IgD-negative memory B cell (primary cell): ENCODE measurements around the gene PWWP2B. TPM values are rescaled to one million over a fixed set of nuclear protein-coding genes. Genes with fewer than 3 reads are reported as not detected.

ENCODE experiments used
- H3K27ac Mint-ChIP-seq, 3 donors: one replicate each; pipeline ENCODE4 v1.8.0; 2020 to 2022; ENCODE audit warnings: mild to moderate bottlenecking in 3 of 3, mixed read lengths in 3 of 3, moderate library complexity in 1 of 3
- H3K27me3 Mint-ChIP-seq: one replicate; pipeline ENCODE4 v1.8.0; 2021; ENCODE audit warnings: mixed read lengths
- H3K36me3 Mint-ChIP-seq: one replicate; pipeline ENCODE4 v1.8.0; 2020; ENCODE audit warnings: mild to moderate bottlenecking, mixed read lengths
- H3K4me1 Mint-ChIP-seq, 3 donors: one replicate each; pipeline ENCODE4 v1.8.0; 2020 to 2022; ENCODE audit warnings: mixed read lengths in 3 of 3, mild to moderate bottlenecking in 1 of 3
- H3K4me3 Mint-ChIP-seq, 4 donors: one replicate each; pipeline ENCODE4 v1.8.0; 2020 to 2022; ENCODE audit warnings: mild to moderate bottlenecking in 4 of 4, mixed read lengths in 4 of 4, moderate library complexity in 3 of 4
- H3K9me3 Mint-ChIP-seq, 3 donors: one replicate each; pipeline ENCODE4 v1.8.0; 2020 to 2021; ENCODE audit warnings: mixed read lengths in 3 of 3, mild to moderate bottlenecking in 1 of 3
- polyA plus RNA-seq: library from polyadenylated mRNA; unstranded; fragments of 300-500 nt; fragmentation: Illumina TruSeq; gene quantifications from one replicate; pipeline ENCODE4 v1.2.3, GENCODE V29; 2021

PWWP2B gene
- polyA plus RNA-seq, 1 donor from 2014 or later, result 9.0 TPM

GRCh38 chr10:132418527-132419416 is 21.8 kb downstream of the PWWP2B start:
- H3K9me3 Mint-ChIP-seq, result no peaks in the 10 kb centered on the region
- H3K27ac Mint-ChIP-seq, result peak overlapping the region; percentile 91 to 98 (median 98)
- peaks cover 2% of the 10 kb centered on the region for H3K36me3 Mint-ChIP-seq
- peak overlapping the region; percentile 12 to 88 (median 71) for H3K4me3 Mint-ChIP-seq
- no peaks in the 10 kb centered on the region for H3K27me3 Mint-ChIP-seq
- H3K4me1 Mint-ChIP-seq, result peaks cover 27 to 49% (median 28%) of the 10 kb centered on the region in 3 donors

DNA sequence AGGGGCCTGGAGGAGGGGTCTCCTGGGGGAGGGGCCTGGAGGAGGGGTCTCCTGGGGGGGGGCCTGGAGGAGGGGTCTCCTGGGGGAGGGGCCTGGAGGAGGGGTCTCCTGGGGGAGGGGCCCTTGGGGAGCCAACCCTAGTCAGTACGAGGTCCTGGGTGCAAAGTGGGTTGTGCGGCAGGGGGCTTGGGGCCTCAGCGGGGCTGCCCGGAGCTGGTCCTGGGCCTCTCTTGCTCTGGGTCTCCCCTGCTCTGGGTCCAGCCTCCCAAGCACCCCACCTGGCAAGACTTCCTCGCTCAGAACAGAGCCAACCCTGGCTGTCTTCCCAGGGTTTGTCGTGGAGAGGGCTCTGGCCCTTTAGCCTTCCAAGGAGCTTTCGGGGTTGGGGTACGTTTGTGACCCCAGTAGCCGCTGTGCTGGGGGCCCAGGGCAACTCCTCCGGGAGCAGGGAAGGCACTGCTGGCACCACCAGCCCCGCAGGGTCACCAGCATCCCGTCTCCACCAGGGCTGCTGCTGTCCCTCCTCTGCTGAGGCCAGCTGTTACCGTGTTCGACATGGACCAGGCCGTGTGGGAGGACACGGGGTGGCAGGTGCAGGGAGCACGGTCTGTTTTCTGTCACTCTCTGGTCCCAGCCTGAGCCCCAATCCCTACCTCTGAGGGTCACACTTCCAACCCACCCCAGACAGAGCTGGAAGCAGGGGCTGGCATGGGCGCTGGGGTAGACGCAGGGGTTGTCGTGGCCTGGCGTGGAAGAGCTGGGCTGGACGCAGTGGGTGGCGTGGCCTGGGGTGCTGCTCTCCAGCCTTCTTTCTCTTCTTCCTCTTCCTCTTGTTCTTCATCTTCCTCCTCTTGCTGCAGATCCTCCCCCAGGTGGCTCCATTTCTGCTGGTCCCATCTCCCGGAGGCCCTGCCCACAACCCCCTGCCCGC is 22.8 kb downstream of the PWWP2B start:
- peak overlapping the region in 3 of 4 donors; percentile 49 to 76 (median 70) for H3K4me3 Mint-ChIP-seq
- peaks cover 2% of the 10 kb centered on the region for H3K36me3 Mint-ChIP-seq
- H3K9me3 Mint-ChIP-seq, result no peaks in the 10 kb centered on the region
- peaks cover 25 to 49% (median 27%) of the 10 kb centered on the region in 3 donors for H3K4me1 Mint-ChIP-seq
- no peaks in the 10 kb centered on the region for H3K27me3 Mint-ChIP-seq
- H3K27ac Mint-ChIP-seq, result peak overlapping the region; percentile 95 to 98 (median 96)

DNA sequence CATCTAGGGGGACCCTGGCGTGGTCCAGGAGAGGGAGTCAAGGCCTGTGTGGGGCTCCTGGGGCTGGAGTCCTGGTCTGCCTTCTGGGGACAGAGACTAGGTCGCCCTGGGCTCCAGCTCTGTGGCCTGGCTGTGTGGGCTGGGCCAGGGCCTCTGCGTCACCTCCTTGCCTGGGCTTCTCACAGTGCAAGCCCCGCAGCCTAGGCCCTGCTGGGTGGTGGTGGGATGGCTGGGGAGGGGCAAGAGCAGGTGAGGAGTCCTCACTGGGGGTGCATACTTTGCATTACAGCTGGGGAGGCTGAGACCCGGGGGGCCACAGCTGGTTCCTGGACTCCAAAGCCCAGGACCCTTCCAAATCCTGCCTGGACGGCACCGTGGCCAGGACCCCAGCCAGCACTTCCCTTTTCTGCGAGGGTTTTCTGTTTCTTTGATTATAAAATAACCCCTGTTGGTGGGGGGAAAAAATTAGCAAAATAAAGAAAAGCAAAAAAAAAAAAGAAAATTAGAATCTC is 23.5 kb downstream of the PWWP2B start:
- Mint-ChIP-seq H3K4me1 (peaks cover 24 to 43% (median 27%) of the 10 kb centered on the region in 3 donors), H3K27ac (peak overlapping the region; percentile 95 to 98 (median 96)), H3K36me3 (no peaks in the 10 kb centered on the region), H3K27me3 (no peaks in the 10 kb centered on the region), H3K4me3 (peak overlapping the region; percentile 17 to 76 (median 70)), H3K9me3 (no peaks in the 10 kb centered on the region)

DNA sequence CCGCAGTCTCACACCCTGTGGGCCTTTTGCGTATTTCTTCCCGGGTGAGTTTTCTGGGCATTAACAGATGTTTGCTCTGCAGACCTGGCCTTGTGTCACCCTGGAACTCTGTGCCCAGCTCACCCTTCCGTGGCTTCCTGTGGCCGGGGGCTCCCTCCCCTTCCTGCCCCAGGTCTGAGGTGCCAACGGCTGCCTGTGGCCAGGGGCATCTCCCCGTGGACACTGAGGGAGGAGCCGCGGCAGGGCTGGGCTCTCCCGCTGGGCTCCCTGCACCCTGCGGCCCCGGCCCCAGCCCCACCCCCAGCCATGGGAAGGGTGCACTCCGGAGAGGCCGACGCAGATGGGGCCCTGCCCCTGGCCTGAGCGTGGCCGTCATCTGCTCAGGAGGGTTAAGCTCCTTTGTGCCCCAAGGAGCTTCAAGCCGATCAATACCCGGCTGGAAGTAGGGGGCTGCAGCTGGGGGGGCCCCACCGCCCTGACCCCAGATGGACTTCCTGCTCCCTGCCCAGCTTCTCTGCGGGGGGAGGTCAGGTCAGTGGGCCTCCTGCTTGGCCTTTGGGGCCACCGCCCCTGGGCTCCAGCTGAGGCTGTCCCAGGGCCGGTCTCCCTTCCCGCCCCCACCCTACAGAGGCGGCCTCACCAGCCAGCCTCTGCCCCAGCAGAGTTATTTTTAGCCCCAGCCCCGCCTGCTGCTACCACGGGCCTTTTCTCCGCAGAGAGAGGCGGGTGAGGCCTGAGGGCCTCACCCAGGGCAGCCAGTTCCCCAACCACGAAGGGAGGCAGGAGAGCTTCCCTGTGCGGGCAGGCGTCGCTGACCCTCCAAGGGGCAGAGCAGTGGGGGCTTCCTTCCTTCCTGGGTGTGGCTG is 24.2 kb downstream of the PWWP2B start:
- Mint-ChIP-seq H3K9me3 (no peaks in the 10 kb centered on the region), H3K4me1 (peaks cover 24 to 40% (median 27%) of the 10 kb centered on the region in 3 donors), H3K4me3 (peak overlapping the region; percentile 55 to 89 (median 79))

DNA sequence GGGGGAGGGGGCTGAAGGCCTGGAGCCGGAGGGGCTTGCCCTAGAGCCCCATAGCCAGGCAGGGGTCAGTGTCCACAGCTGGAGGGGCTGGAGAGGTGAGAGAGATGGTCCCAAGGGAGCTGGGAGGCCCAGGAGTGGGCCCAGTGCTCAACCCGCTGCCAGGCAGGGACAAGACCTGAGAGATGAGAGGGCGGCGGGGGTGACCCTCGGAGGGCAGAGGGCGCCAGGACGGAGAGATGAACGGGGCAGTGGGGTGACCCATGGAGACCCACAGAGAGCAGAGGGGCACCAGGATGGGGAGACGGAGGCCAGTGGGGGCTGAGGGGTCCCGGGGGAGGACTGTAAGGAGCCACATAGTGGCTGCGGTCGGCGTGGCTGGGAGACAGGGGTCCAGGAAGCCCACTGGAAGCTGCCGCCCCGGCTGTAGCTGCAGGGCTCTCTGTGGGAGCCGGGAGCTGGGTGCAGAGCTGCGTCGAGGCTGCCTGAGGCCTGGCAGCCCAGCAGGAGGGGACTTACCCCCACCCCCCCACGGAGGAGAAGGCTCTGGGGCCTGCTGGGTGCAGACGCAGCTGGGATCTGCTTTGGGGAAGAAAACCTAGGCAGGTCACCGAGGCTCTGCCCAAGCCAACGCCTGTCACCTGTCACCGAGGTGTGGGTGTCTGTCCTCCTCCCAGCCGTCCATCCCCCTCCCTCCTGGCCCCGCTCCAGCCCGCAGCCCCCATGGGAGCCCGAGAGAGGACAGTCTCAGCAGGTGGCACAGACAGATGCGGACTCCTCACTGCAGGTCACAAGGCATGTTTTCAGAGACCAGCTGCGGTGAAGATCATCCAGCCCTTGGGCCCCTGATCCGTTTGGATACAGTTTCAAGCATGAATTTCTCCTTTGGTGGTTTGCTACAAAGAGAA is 25.1 kb downstream of the PWWP2B start:
- Mint-ChIP-seq H3K36me3 (no peaks in the 10 kb centered on the region), H3K27ac (peak overlapping the region; percentile 95 to 98 (median 96)), H3K9me3 (no peaks in the 10 kb centered on the region), H3K4me1 (peaks cover 24 to 40% (median 27%) of the 10 kb centered on the region in 3 donors), H3K4me3 (peak overlapping the region; percentile 68 to 89 (median 79)), H3K27me3 (no peaks in the 10 kb centered on the region)

More for the DNA sequence above, 24.2 kb downstream of the PWWP2B start:
- H3K27me3 Mint-ChIP-seq, result no peaks in the 10 kb centered on the region
- peak overlapping the region; percentile 95 to 98 (median 96) for H3K27ac Mint-ChIP-seq
- no peaks in the 10 kb centered on the region for H3K36me3 Mint-ChIP-seq

- peak overlapping the region; percentile 95 to 98 (median 96) for H3K27ac Mint-ChIP-seq
- H3K9me3 Mint-ChIP-seq, result no peaks in the 10 kb centered on the region
- H3K27me3 Mint-ChIP-seq, result no peaks in the 10 kb centered on the region
- H3K36me3 Mint-ChIP-seq, result no peaks in the 10 kb centered on the region
- peak overlapping the region; percentile 68 to 89 (median 79) for H3K4me3 Mint-ChIP-seq
- H3K4me1 Mint-ChIP-seq, result peaks cover 21 to 33% (median 24%) of the 10 kb centered on the region in 3 donors
These were observed 26.2 kb downstream of the PWWP2B start for GRCh38 chr10:132422903-132423825.

DNA sequence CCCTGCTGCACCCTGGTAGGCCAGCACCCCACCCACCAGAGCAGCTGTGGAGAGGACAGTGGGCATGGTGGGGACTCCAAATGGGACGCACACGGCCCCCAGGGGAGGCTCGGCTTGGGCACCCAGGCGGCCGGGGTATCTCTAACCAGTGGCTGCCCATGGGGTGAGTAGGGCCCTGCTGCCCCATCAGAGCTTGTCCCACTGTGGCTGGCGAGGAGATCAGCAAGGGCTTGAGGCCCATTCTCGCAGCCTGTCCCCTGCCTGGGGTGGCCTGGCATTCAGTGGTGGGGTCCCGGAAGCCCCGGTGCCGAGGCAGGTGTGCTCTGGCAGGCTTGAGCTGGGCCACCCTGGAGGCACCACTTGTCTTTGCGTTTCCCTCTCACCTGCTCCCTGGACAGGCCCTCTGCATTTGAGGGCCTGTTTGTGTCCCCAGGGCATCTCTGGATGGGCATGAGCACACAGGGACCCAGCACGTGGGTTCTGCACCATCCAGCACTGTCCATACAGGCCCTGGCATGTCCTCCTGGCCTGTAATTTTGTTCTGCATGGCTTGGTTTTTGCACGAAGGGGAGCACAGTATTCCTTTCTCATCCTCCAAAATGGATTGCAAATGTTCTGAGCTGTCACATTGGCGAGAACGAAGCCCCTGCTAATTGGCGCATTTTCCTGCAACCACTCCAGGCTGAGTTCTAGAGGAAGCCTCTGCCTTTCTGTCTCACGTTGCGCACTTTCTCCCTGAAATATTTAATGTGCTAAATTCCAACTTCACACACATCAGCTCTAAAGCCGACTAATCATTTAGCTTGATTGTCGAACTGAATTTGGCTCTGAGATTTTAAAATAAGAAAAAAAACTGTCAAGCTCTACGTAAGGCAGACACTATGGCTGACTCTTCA is 27.2 kb downstream of the PWWP2B start:
- no peaks in the 10 kb centered on the region for H3K9me3 Mint-ChIP-seq
- H3K4me1 Mint-ChIP-seq, result peaks cover 18 to 25% (median 22%) of the 10 kb centered on the region in 3 donors
- no peaks in the 10 kb centered on the region for H3K36me3 Mint-ChIP-seq
- H3K4me3 Mint-ChIP-seq, result peak overlapping the region in 2 of 4 donors; percentile 6 to 27
- peak overlapping the region in 1 of 3 donors; percentile 23 for H3K27ac Mint-ChIP-seq
- no peaks in the 10 kb centered on the region for H3K27me3 Mint-ChIP-seq

GRCh38 chr10:132425029-132425756 is 28.2 kb downstream of the PWWP2B start:
- Mint-ChIP-seq H3K4me1 (peaks cover 18 to 24% (median 21%) of the 10 kb centered on the region in 3 donors), H3K27me3 (no peaks in the 10 kb centered on the region), H3K4me3 (no peak overlapping the region), H3K36me3 (no peaks in the 10 kb centered on the region), H3K27ac (no peak overlapping the region), H3K9me3 (no peaks in the 10 kb centered on the region)

GRCh38 chr10:132425757-132426155 is 28.8 kb downstream of the PWWP2B start:
- Mint-ChIP-seq H3K4me1 (peaks cover 13 to 22% (median 18%) of the 10 kb centered on the region in 3 donors), H3K27ac (no peak overlapping the region), H3K9me3 (no peaks in the 10 kb centered on the region), H3K27me3 (no peaks in the 10 kb centered on the region), H3K36me3 (no peaks in the 10 kb centered on the region), H3K4me3 (no peak overlapping the region)

DNA sequence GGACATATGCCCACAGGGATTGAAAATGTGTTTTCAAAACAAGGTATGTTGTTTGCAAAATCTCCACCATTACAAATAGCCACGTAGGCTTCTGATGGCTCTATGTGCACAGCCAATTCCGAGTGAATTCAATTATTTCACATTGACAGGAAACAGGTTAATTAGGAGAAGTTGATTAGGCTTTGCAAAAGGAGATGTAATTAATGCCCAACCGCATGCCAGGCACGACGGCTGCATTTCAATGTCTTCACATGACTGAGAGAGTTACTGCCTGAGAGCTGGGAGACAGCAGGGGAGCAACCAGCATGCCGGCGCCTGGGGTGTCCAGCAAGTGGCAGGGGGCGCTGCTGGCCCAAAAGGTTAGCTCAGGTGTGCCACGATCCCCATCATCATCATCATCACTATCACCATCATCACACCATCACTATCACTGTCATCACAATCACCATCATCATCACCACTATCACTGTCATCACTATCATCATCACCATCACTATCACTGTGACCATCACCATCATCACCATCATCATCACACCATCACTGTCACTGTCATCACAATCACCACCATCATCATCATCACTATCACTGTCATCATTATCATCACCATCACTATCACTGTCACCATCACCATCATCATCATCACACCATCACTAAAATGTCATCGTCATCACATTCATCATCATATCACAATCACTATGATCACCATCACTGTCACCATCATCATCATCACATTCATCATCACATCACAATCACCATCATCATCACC is 30.2 kb downstream of the PWWP2B start:
- no peaks in the 10 kb centered on the region for H3K9me3 Mint-ChIP-seq
- peaks cover 12 to 20% (median 12%) of the 10 kb centered on the region in 3 donors for H3K4me1 Mint-ChIP-seq
- no peaks in the 10 kb centered on the region for H3K27me3 Mint-ChIP-seq
- no peak overlapping the region for H3K4me3 Mint-ChIP-seq
- no peak overlapping the region for H3K27ac Mint-ChIP-seq
- H3K36me3 Mint-ChIP-seq, result no peaks in the 10 kb centered on the region
